A673 (cell line): ENCODE data around the gene ADARB2.

Experiments used
- EZH2 ChIP-seq: fragments of 200-600 bp; sonication (generic); IDR thresholded peaks from 2 replicates; pipeline ENCODE4 v1.6.1; 2017; ENCODE audit warnings: borderline replicate concordance, low read depth, mild to moderate bottlenecking, mixed read lengths, antibody characterized with exemption, low read length; ENCODE audit not compliant: poor library complexity, severe bottlenecking
- TF ChIP-seq, protein P1 (sequence below): fragments of 300-800, 200-600 bp; sonication (generic); conservative IDR thresholded peaks from 2 replicates; pipeline ENCODE4 v1.5.1; 2017; ENCODE audit warnings: low read depth, mild to moderate bottlenecking, antibody characterized with exemption, low read length, moderate library complexity, mixed read lengths

DNA sequence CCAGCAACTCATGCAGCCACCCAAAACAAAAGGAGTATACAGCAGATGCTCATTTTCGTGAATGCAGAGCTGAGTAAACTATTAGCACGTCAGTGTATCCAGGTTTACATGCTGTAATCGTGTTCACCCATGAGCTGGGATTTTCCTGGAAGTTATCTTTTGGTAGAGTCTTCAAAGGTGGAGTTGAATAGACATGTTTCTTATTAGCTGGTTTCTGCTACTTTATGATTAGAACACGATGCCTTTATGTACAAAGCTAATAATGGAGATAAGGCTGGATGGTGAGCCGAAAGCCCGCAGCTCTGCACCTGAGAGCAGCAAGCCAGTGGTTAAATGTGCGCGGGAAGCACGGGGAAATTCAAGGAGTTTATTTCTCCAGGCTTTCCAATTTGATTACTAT, 123.8 kb downstream of the ADARB2 start:
- TF ChIP-seq, protein P1, sequence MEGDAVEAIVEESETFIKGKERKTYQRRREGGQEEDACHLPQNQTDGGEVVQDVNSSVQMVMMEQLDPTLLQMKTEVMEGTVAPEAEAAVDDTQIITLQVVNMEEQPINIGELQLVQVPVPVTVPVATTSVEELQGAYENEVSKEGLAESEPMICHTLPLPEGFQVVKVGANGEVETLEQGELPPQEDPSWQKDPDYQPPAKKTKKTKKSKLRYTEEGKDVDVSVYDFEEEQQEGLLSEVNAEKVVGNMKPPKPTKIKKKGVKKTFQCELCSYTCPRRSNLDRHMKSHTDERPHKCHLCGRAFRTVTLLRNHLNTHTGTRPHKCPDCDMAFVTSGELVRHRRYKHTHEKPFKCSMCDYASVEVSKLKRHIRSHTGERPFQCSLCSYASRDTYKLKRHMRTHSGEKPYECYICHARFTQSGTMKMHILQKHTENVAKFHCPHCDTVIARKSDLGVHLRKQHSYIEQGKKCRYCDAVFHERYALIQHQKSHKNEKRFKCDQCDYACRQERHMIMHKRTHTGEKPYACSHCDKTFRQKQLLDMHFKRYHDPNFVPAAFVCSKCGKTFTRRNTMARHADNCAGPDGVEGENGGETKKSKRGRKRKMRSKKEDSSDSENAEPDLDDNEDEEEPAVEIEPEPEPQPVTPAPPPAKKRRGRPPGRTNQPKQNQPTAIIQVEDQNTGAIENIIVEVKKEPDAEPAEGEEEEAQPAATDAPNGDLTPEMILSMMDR, result no peak
- no peak for TF ChIP-seq EZH2
